Stimulated activated naive B cell treated with anti-CD40 and anti-IgM and Interleukin-4, amounts not matched to agents 10 μg/mL and 1 μg/mL and 100 μg/mL, for 72 hours (primary cell): ENCODE results near the gene HOXA4.

ENCODE experiments used
- ATAC-seq, 2 donors: fragments of 150-1000 bp; cut with Tn5 transposase; replicated peaks; 2 replicates each; pipeline ENCODE4 v1.10.0; 2021; ENCODE audit warnings: moderate library complexity in 1 of 2
- DNase-seq: peaks from one replicate; pipeline ENCODE4 v3.0.0; 2021
- H3K27ac Mint-ChIP-seq: one replicate; pipeline ENCODE4 v1.8.0; 2022; ENCODE audit warnings: mild to moderate bottlenecking, mixed read lengths
- H3K27me3 Mint-ChIP-seq, 2 donors: one replicate each; pipeline ENCODE4 v1.8.0; 2022; ENCODE audit warnings: mixed read lengths in 2 of 2
- H3K36me3 Mint-ChIP-seq, 2 donors: one replicate each; pipeline ENCODE4 v1.8.0; 2022; ENCODE audit warnings: mixed read lengths in 2 of 2, mild to moderate bottlenecking in 1 of 2
- H3K4me1 Mint-ChIP-seq, 2 donors: one replicate each; pipeline ENCODE4 v1.8.0; 2022; ENCODE audit warnings: mixed read lengths in 2 of 2, mild to moderate bottlenecking in 1 of 2
- H3K4me3 Mint-ChIP-seq, 2 donors: one replicate each; pipeline ENCODE4 v1.8.0; 2022; ENCODE audit warnings: mild to moderate bottlenecking in 2 of 2, mixed read lengths in 2 of 2, moderate library complexity in 1 of 2
- H3K9me3 Mint-ChIP-seq, 2 donors: one replicate each; pipeline ENCODE4 v1.8.0; 2022; ENCODE audit warnings: mixed read lengths in 2 of 2, mild to moderate bottlenecking in 1 of 2

The HOXA4 gene

GRCh38 chr7:27164367-27165088, 34.0 kb upstream of the HOXA4 start:
- no peak for DNase-seq
- peaks cover 0 to 2% of the 10 kb centered on the region in 2 donors for H3K9me3 Mint-ChIP-seq

GRCh38 chr7:27164045-27164366, 33.4 kb upstream of the HOXA4 start:
- ATAC-seq (no peak), DNase-seq (no peak)
- Mint-ChIP-seq H3K4me3 (peak overlapping the region; percentile 39 to 58), H3K36me3 (peaks cover 0 to 9% of the 10 kb centered on the region in 2 donors), H3K27me3 (peaks cover 55 to 82% of the 10 kb centered on the region in 2 donors), H3K27ac (peak overlapping the region; percentile 91), H3K9me3 (peaks cover 0 to 2% of the 10 kb centered on the region in 2 donors), H3K4me1 (peaks cover 22 to 35% of the 10 kb centered on the region in 2 donors)

More at GRCh38 chr7:27164367-27165088, 34.0 kb upstream of the HOXA4 start:
- H3K4me3 Mint-ChIP-seq: peak overlapping the region; percentile 56 to 58
- H3K36me3 Mint-ChIP-seq: peaks cover 0 to 9% of the 10 kb centered on the region in 2 donors
- peaks cover 22 to 34% of the 10 kb centered on the region in 2 donors for H3K4me1 Mint-ChIP-seq
- H3K27ac Mint-ChIP-seq: peak overlapping the region; percentile 91
- peaks cover 53 to 82% of the 10 kb centered on the region in 2 donors for H3K27me3 Mint-ChIP-seq
- ATAC-seq: no peak

GRCh38 chr7:27163288-27164044, 32.9 kb upstream of the HOXA4 start:
- H3K9me3 Mint-ChIP-seq: peaks cover 0 to 2% of the 10 kb centered on the region in 2 donors
- H3K4me1 Mint-ChIP-seq: peaks cover 21 to 37% of the 10 kb centered on the region in 2 donors
- H3K27me3 Mint-ChIP-seq: peaks cover 54 to 82% of the 10 kb centered on the region in 2 donors
- DNase-seq (no peak), ATAC-seq (no peak)
- peak overlapping the region in 1 of 2 donors; percentile 58 for H3K4me3 Mint-ChIP-seq
- peaks cover 0 to 5% of the 10 kb centered on the region in 2 donors for H3K36me3 Mint-ChIP-seq
- peak overlapping the region; percentile 91 for H3K27ac Mint-ChIP-seq

- ATAC-seq (no peak), DNase-seq (no peak)
- Mint-ChIP-seq H3K27me3 (peaks cover 59 to 84% of the 10 kb centered on the region in 2 donors), H3K36me3 (peaks cover 2 to 10% of the 10 kb centered on the region in 2 donors), H3K27ac (no peak overlapping the region), H3K4me3 (no peak overlapping the region), H3K4me1 (peaks cover 25 to 44% of the 10 kb centered on the region in 2 donors), H3K9me3 (peaks cover 0 to 3% of the 10 kb centered on the region in 2 donors)
Measured at GRCh38 chr7:27162561-27163287, 32.2 kb upstream of the HOXA4 start.

GRCh38 chr7:27161721-27162560, 31.4 kb upstream of the HOXA4 start:
- H3K4me1 Mint-ChIP-seq: peaks cover 24 to 49% of the 10 kb centered on the region in 2 donors
- H3K36me3 Mint-ChIP-seq: peaks cover 2 to 8% of the 10 kb centered on the region in 2 donors
- DNase-seq (no peak), ATAC-seq (no peak)
- peaks cover 60 to 84% of the 10 kb centered on the region in 2 donors for H3K27me3 Mint-ChIP-seq
- H3K27ac Mint-ChIP-seq: no peak overlapping the region
- peaks cover 0 to 2% of the 10 kb centered on the region in 2 donors for H3K9me3 Mint-ChIP-seq
- H3K4me3 Mint-ChIP-seq: no peak overlapping the region

- peak overlapping the region; percentile 82 to 87 for H3K4me3 Mint-ChIP-seq
- peaks cover 26 to 56% of the 10 kb centered on the region in 2 donors for H3K4me1 Mint-ChIP-seq
- H3K9me3 Mint-ChIP-seq: peaks cover 0 to 2% of the 10 kb centered on the region in 2 donors
- H3K27ac Mint-ChIP-seq: peak overlapping the region; percentile 72
- peaks cover 61 to 84% of the 10 kb centered on the region in 2 donors for H3K27me3 Mint-ChIP-seq
- peaks cover 2 to 8% of the 10 kb centered on the region in 2 donors for H3K36me3 Mint-ChIP-seq
- ATAC-seq (peak in 1 of 2 donors; percentile 6), DNase-seq (no peak)
Measured at GRCh38 chr7:27161214-27161720, 30.7 kb upstream of the HOXA4 start.

GRCh38 chr7:27160546-27161213, 30.1 kb upstream of the HOXA4 start:
- H3K27me3 Mint-ChIP-seq: peaks cover 58 to 84% of the 10 kb centered on the region in 2 donors
- peaks cover 0 to 2% of the 10 kb centered on the region in 2 donors for H3K9me3 Mint-ChIP-seq
- peak; percentile 72 for DNase-seq
- peak overlapping the region; percentile 82 to 87 for H3K4me3 Mint-ChIP-seq
- H3K36me3 Mint-ChIP-seq: peaks cover 2 to 8% of the 10 kb centered on the region in 2 donors
- ATAC-seq: peak; percentile 71 to 74
- H3K27ac Mint-ChIP-seq: peak overlapping the region; percentile 72
- peaks cover 25 to 59% of the 10 kb centered on the region in 2 donors for H3K4me1 Mint-ChIP-seq

- peak overlapping the region; percentile 67 to 87 for H3K4me3 Mint-ChIP-seq
- H3K27ac Mint-ChIP-seq: peak overlapping the region; percentile 67
- DNase-seq: no peak
- H3K36me3 Mint-ChIP-seq: peaks cover 2 to 12% of the 10 kb centered on the region in 2 donors
- H3K27me3 Mint-ChIP-seq: peaks cover 61 to 87% of the 10 kb centered on the region in 2 donors
- ATAC-seq: peak; percentile 23 to 32
- H3K9me3 Mint-ChIP-seq: peaks cover 0 to 2% of the 10 kb centered on the region in 2 donors
- H3K4me1 Mint-ChIP-seq: peaks cover 27 to 60% of the 10 kb centered on the region in 2 donors
Measured at GRCh38 chr7:27160145-27160545, 29.6 kb upstream of the HOXA4 start.

- H3K27me3 Mint-ChIP-seq: peaks cover 64 to 88% of the 10 kb centered on the region in 2 donors
- no peak for ATAC-seq
Measured at GRCh38 chr7:27159266-27160144, 28.9 kb upstream of the HOXA4 start.

GRCh38 chr7:27158436-27159265, 28.1 kb upstream of the HOXA4 start:
- Mint-ChIP-seq H3K9me3 (peaks cover 2 to 3% of the 10 kb centered on the region in 2 donors), H3K27ac (peak overlapping the region; percentile 91), H3K4me1 (peaks cover 25 to 62% of the 10 kb centered on the region in 2 donors), H3K4me3 (peak overlapping the region; percentile 47 to 68), H3K27me3 (peaks cover 65 to 88% of the 10 kb centered on the region in 2 donors), H3K36me3 (peaks cover 2 to 19% of the 10 kb centered on the region in 2 donors)
- DNase-seq (no peak), ATAC-seq (no peak)

More at GRCh38 chr7:27159266-27160144, 28.9 kb upstream of the HOXA4 start:
- Mint-ChIP-seq H3K9me3 (peaks cover 2 to 3% of the 10 kb centered on the region in 2 donors), H3K4me3 (peak overlapping the region; percentile 43 to 60), H3K4me1 (peaks cover 30 to 66% of the 10 kb centered on the region in 2 donors), H3K36me3 (peaks cover 2 to 17% of the 10 kb centered on the region in 2 donors), H3K27ac (peak overlapping the region; percentile 44)
- no peak for DNase-seq

GRCh38 chr7:27157702-27158431, 27.3 kb upstream of the HOXA4 start:
- DNase-seq (no peak), ATAC-seq (no peak)
- peaks cover 2 to 19% of the 10 kb centered on the region in 2 donors for H3K36me3 Mint-ChIP-seq
- H3K4me1 Mint-ChIP-seq: peaks cover 23 to 59% of the 10 kb centered on the region in 2 donors
- H3K9me3 Mint-ChIP-seq: peaks cover 2 to 3% of the 10 kb centered on the region in 2 donors
- peak overlapping the region; percentile 91 for H3K27ac Mint-ChIP-seq
- H3K4me3 Mint-ChIP-seq: peak overlapping the region in 1 of 2 donors; percentile 68
- peaks cover 67 to 88% of the 10 kb centered on the region in 2 donors for H3K27me3 Mint-ChIP-seq
